GM13976 (cell line): ENCODE results near the gene ARSB.
"Not testable (repeated sequence)": the region's sequence is repeated elsewhere in the genome, so short reads cannot be mapped to it uniquely, and the experiment has no call there.

Source experiments
- DNase-seq: peaks from one replicate; pipeline ENCODE4 v3.0.0; 2012; ENCODE audit warnings: low spot score
- in situ Hi-C: fragments of 300-500 bp; cut with MboI; formaldehyde crosslinking; loops from one replicate; pipeline ENCODE4 v1.12.0; 2022; ENCODE audit warnings: low sequenced_read_pairs, mixed read lengths, inconsistent platforms; ENCODE audit not compliant: unreplicated experiment
- TF ChIP-seq, protein P1 (sequence below): IDR thresholded peaks from 2 replicates; pipeline ENCODE4 v1.5.1; 2012; ENCODE audit warnings: borderline replicate concordance, mild to moderate bottlenecking; ENCODE audit not compliant: insufficient read depth; ENCODE audit errors: extremely low read depth, missing control alignments, control extremely low read depth

ARSB gene

DNA sequence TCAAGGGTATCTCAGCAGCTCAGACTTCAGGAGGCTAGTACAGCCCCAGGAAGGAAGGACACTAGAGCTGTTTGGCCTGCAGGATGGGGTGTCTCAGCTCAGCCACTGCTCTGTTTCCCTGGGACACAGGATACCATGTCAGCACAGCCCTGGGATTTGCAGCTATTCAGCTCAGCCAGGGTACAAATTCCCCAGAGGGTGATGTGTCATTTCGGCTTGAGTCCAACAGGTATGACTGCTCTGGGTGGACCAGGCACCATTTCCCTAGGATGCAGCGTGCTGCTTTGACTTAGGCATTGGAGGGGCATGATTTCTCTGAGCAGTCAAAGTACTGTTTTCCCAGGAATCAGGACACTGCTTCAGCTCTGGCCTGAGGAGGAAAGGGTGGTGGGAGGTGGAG lies 130.1 kb downstream of the ARSB start:
- in situ Hi-C loops: no loop called here
- TF ChIP-seq, protein P1, sequence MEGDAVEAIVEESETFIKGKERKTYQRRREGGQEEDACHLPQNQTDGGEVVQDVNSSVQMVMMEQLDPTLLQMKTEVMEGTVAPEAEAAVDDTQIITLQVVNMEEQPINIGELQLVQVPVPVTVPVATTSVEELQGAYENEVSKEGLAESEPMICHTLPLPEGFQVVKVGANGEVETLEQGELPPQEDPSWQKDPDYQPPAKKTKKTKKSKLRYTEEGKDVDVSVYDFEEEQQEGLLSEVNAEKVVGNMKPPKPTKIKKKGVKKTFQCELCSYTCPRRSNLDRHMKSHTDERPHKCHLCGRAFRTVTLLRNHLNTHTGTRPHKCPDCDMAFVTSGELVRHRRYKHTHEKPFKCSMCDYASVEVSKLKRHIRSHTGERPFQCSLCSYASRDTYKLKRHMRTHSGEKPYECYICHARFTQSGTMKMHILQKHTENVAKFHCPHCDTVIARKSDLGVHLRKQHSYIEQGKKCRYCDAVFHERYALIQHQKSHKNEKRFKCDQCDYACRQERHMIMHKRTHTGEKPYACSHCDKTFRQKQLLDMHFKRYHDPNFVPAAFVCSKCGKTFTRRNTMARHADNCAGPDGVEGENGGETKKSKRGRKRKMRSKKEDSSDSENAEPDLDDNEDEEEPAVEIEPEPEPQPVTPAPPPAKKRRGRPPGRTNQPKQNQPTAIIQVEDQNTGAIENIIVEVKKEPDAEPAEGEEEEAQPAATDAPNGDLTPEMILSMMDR: no peak
- no peak for DNase-seq

DNA sequence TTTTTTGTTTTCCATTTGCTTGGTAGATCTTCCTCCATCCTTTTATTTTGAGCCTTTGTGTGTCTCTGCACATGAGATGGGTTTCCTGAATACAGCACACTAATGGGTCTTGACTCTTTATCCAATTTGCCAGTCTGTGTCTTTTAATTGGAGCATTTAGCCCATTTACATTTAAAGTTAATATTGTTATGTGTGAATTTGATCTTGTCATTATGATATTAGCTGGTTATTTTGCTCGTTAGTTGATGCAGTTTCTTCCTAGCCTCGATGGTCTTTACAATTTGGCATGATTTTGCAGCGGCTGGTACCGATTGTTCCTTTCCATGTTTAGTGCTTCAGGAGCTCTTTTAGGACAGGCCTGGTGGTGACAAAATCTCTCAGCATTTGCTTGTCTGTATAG lies 133.2 kb downstream of the ARSB start:
- in situ Hi-C loops, DNase-seq: not testable (repeated sequence)

DNA sequence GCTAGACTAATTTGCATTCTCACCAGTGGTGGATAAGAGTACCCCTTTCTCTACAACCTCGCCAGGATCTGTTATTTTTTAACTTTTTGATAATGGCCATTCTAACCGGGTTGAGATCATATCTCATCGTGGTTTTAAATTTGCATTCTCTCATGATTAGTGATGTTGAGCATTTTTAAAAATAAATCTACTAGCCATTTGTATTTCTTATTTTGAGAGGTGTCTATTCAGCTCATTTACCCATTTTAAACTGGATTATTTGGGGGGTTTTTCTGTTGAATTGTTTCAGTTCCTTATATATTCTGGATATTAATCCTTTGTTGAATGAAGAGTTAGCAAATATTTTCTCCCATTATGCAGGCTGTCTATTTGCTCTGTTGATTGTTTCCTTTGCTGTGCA lies 139.6 kb downstream of the ARSB start:
- in situ Hi-C loops: no loop called here
- DNase-seq: no peak

DNA sequence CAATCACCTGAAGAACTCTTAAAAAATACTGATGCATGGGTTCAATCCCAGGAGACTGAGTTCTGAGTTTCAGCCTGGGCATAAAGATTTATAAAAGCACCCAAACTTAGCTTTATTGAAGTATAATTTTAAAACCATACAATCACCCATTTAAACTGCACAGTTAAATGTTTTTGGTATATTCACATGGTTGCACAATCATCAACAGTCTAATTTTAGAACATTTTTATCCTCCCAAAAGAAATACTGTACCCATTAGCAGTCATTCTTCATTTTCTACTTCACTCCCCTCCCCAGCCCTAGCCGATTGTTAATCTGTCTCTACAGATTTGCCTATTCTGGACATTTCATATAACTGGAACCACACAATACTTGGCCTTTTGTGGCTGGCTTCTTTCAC lies 141.7 kb downstream of the ARSB start:
- TF ChIP-seq, protein P1: no peak
- in situ Hi-C loops: no loop called here
- DNase-seq: no peak

More for the DNA sequence above, 139.6 kb downstream of the ARSB start:
- TF ChIP-seq, protein P1: no peak

DNA sequence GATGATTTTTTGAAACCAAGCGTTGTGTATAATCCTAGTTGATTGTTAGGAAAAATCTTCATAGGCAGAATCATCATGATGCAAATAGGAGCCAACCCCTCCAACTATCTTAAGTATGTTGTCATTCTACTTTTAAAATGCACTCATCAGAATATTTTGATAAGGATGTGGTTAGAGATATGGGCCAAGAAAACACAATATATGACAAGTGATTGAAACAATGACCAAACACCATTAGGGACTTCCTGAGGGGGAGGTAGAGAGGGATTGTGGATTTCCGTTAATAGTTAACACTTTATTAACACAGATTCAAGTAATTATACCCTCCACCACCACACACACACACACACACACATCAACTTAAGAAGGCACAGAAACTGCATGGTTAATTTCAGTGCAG lies 143.3 kb downstream of the ARSB start:
- in situ Hi-C loops: no loop called here
- no peak for DNase-seq
- TF ChIP-seq, protein P1: no peak

DNA sequence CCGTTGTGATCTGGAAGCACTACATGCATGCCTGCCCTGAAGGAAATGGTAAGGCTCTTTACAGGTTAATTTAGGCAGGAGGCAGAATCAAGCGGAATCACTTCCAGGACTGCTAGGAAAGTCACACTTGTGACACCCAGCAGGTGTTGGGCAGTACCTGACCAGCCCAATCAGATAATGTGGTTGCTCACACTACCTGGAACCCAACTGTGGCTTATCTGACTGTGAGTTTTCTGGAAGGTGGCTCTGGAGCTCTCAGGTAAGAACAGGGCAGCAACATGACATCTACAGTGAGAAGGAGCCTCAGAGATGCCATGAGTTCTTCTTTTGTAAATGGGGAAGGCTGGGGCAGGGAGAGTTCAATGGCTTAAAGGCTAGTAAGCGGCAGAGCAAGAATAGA lies 146.4 kb downstream of the ARSB start:
- in situ Hi-C loops: no loop called here
- no peak for DNase-seq
- TF ChIP-seq, protein P1: no peak

DNA sequence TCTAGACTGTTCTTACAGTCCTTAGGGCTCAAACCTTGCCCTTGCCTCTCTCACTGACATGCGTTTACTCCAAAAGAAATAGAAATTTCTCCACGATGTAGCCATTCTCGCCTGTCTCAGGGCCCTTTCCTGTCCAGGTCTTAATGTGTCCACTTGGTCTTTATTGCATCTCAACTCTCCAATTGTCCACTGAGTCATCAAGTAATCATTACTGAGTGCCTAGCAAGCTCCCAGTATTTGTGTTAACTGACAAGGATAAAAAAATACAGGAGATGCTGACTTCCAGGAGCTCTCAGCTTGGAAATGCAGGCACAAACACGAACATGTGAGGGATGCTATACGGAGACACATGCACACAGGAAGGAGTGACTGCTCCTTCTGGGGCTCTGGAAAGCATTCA lies 147.3 kb downstream of the ARSB start:
- in situ Hi-C loops: no loop called here
- DNase-seq: no peak

More for the DNA sequence above, 147.3 kb downstream of the ARSB start:
- TF ChIP-seq, protein P1: no peak
